ENCODE measurements around the gene PIGC.

PIGC gene

GRCh38 chr1:172395576-172395975, 48.3 kb downstream of the PIGC start:
- Histone ChIP-seq H3K27me3 (ENCODE audit: control insufficient read depth in 2 of 2, insufficient read depth in 2 of 2, low read length in 2 of 2) (no peaks in the 10 kb centered on the region), H3K27ac (ENCODE audit: low read depth in 2 of 2, low read length in 2 of 2) (no peak overlapping the region), H3K36me3 (ENCODE audit: control insufficient read depth in 2 of 2, insufficient read depth in 2 of 2, low read length in 2 of 2) (no peaks in the 10 kb centered on the region), H3K9me3 (ENCODE audit: control insufficient read depth in 2 of 2, low read length in 2 of 2) (no peaks in the 10 kb centered on the region), H3K9ac (ENCODE audit: low read depth in 1 of 2, low read length in 2 of 2) (no peak overlapping the region), H3K4me3 (ENCODE audit: low read length in 2 of 2) (no peak overlapping the region), H3K4me1 (ENCODE audit: control insufficient read depth in 2 of 2, insufficient read depth in 2 of 2, low read length in 2 of 2) (peaks cover 6 to 18% of the 10 kb centered on the region in 2 donors)

- Histone ChIP-seq H3K36me3 (ENCODE audit: control insufficient read depth in 2 of 2, insufficient read depth in 2 of 2, low read length in 2 of 2) (no peaks in the 10 kb centered on the region), H3K27ac (ENCODE audit: low read depth in 2 of 2, low read length in 2 of 2) (peak overlapping the region; percentile 32 to 50), H3K4me1 (ENCODE audit: control insufficient read depth in 2 of 2, insufficient read depth in 2 of 2, low read length in 2 of 2) (peaks cover 11 to 13% of the 10 kb centered on the region in 2 donors), H3K9me3 (ENCODE audit: control insufficient read depth in 2 of 2, low read length in 2 of 2) (no peaks in the 10 kb centered on the region), H3K4me3 (ENCODE audit: low read length in 2 of 2) (no peak overlapping the region), H3K27me3 (ENCODE audit: control insufficient read depth in 2 of 2, insufficient read depth in 2 of 2, low read length in 2 of 2) (no peaks in the 10 kb centered on the region), H3K9ac (ENCODE audit: low read depth in 1 of 2, low read length in 2 of 2) (peak overlapping the region in 1 of 2 donors; percentile 5)
Measured at GRCh38 chr1:172394811-172395210, 49.1 kb downstream of the PIGC start.

GRCh38 chr1:172394141-172394751, 49.6 kb downstream of the PIGC start:
- Histone ChIP-seq H3K27ac (ENCODE audit: low read depth in 2 of 2, low read length in 2 of 2) (peak overlapping the region; percentile 32 to 50), H3K4me3 (ENCODE audit: low read length in 2 of 2) (peak overlapping the region; percentile 16 to 57), H3K27me3 (ENCODE audit: control insufficient read depth in 2 of 2, insufficient read depth in 2 of 2, low read length in 2 of 2) (no peaks in the 10 kb centered on the region), H3K4me1 (ENCODE audit: control insufficient read depth in 2 of 2, insufficient read depth in 2 of 2, low read length in 2 of 2) (peaks cover 9 to 11% of the 10 kb centered on the region in 2 donors), H3K9ac (ENCODE audit: low read depth in 1 of 2, low read length in 2 of 2) (peak overlapping the region; percentile 5 to 44), H3K9me3 (ENCODE audit: control insufficient read depth in 2 of 2, low read length in 2 of 2) (no peaks in the 10 kb centered on the region), H3K36me3 (ENCODE audit: control insufficient read depth in 2 of 2, insufficient read depth in 2 of 2, low read length in 2 of 2) (no peaks in the 10 kb centered on the region)

DNA sequence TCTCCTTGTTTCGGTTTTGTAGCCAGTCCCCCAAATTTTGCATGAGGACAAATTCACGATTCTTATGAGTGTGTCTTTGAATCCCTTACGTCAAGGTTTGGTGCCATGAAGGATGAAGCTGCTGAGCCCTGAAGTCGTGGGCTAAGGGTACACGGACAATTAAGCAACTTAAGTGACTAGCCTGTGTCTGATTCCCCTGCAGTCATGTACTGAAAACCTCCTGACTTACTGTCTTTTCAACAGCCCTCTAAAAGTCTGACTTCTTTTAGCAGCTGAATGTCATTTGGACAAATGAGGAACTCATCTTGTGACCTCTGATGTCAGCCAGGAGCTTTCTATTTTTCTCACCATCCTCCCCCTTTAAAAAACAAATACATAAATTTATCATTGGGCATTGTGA, 50.5 kb downstream of the PIGC start:
- H3K9ac ChIP-seq (ENCODE audit: low read depth in 1 of 2, low read length in 2 of 2), result no peak overlapping the region
- H3K4me3 ChIP-seq (ENCODE audit: low read length in 2 of 2), result no peak overlapping the region
- no peaks in the 10 kb centered on the region for H3K9me3 ChIP-seq (ENCODE audit: control insufficient read depth in 2 of 2, low read length in 2 of 2)
- peaks cover 7 to 11% of the 10 kb centered on the region in 2 donors for H3K4me1 ChIP-seq (ENCODE audit: control insufficient read depth in 2 of 2, insufficient read depth in 2 of 2, low read length in 2 of 2)
- no peaks in the 10 kb centered on the region for H3K36me3 ChIP-seq (ENCODE audit: control insufficient read depth in 2 of 2, insufficient read depth in 2 of 2, low read length in 2 of 2)
- H3K27ac ChIP-seq (ENCODE audit: low read depth in 2 of 2, low read length in 2 of 2), result peak overlapping the region in 1 of 2 donors; percentile 38
- H3K27me3 ChIP-seq (ENCODE audit: control insufficient read depth in 2 of 2, insufficient read depth in 2 of 2, low read length in 2 of 2), result no peaks in the 10 kb centered on the region

DNA sequence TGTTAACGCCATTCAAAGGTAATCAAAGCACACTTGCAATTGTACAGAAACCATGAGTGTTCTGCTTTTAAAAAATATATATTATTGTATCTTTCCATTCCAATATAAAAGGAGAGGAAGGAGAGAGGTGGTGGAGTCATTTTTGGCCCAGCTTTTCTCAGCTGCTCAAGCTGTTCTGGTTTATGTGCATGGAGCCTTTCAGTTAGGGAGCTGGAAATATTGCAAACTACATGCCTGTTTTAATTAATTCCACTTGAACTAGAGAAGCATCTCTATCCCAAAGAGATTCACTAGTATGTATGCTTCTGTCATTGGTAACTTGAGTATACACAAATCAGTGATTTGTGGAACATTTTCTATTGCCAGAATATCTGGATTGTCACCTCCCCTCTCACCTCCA, 51.9 kb downstream of the PIGC start:
- H3K27me3 ChIP-seq (ENCODE audit: control insufficient read depth in 2 of 2, insufficient read depth in 2 of 2, low read length in 2 of 2), result no peaks in the 10 kb centered on the region
- H3K27ac ChIP-seq (ENCODE audit: low read depth in 2 of 2, low read length in 2 of 2), result no peak overlapping the region
- no peaks in the 10 kb centered on the region for H3K36me3 ChIP-seq (ENCODE audit: control insufficient read depth in 2 of 2, insufficient read depth in 2 of 2, low read length in 2 of 2)
- H3K9ac ChIP-seq (ENCODE audit: low read depth in 1 of 2, low read length in 2 of 2), result no peak overlapping the region
- peaks cover 7 to 11% of the 10 kb centered on the region in 2 donors for H3K4me1 ChIP-seq (ENCODE audit: control insufficient read depth in 2 of 2, insufficient read depth in 2 of 2, low read length in 2 of 2)
- H3K9me3 ChIP-seq (ENCODE audit: control insufficient read depth in 2 of 2, low read length in 2 of 2), result no peaks in the 10 kb centered on the region
- H3K4me3 ChIP-seq (ENCODE audit: low read length in 2 of 2), result no peak overlapping the region

Data from mucosa of rectum (tissue), 2 donors.